WTC11 (cell line): ENCODE results near the gene ENTR1. TPM values are rescaled to one million over a fixed set of nuclear protein-coding genes. Genes with fewer than 3 reads are reported as not detected.

Experiments
- CBFB ChIP-seq: sonication (generic); formaldehyde crosslinking; IDR thresholded peaks from 2 replicates; pipeline ENCODE4 v1.8.1; 2022; ENCODE audit warnings: mild to moderate bottlenecking, low read depth, missing genetic modification reagents
- ETV6 ChIP-seq: sonication (generic); formaldehyde crosslinking; IDR thresholded peaks from 2 replicates; pipeline ENCODE4 v1.8.1; 2022; ENCODE audit warnings: mild to moderate bottlenecking, missing genetic modification reagents
- FOXJ3 ChIP-seq: sonication (generic); formaldehyde crosslinking; IDR thresholded peaks from 2 replicates; pipeline ENCODE4 v1.9.0; 2021; ENCODE audit warnings: missing genetic modification reagents, mild to moderate bottlenecking, borderline replicate concordance
- GABPB1 ChIP-seq: sonication (generic); formaldehyde crosslinking; IDR thresholded peaks from 2 replicates; pipeline ENCODE4 v1.8.1; 2023; ENCODE audit warnings: mild to moderate bottlenecking, missing genetic modification reagents
- GTF2I ChIP-seq: fragments of 250-450 bp; sonication (Bioruptor Pico); conservative IDR thresholded peaks from 2 replicates; pipeline ENCODE4 v1.4.0; 2021; ENCODE audit warnings: mild to moderate bottlenecking
- IRF2 ChIP-seq: sonication (generic); formaldehyde crosslinking; IDR thresholded peaks from 2 replicates; pipeline ENCODE4 v1.8.0; 2022; ENCODE audit warnings: low read depth, missing genetic modification reagents, borderline replicate concordance
- JAZF1 ChIP-seq: fragments of 250-450 bp; sonication (Bioruptor Pico); IDR thresholded peaks from 2 replicates; pipeline ENCODE4 v1.9.0; 2021; ENCODE audit warnings: moderate library complexity, mild to moderate bottlenecking, inconsistent platforms
- NFATC4 ChIP-seq: fragments of 250-450 bp; sonication (Bioruptor Pico); IDR thresholded peaks from 2 replicates; pipeline ENCODE4 v1.9.0; 2021; ENCODE audit warnings: mild to moderate bottlenecking
- NFYB ChIP-seq: sonication (generic); formaldehyde crosslinking; conservative IDR thresholded peaks from 2 replicates; pipeline ENCODE4 v1.8.0; 2022; ENCODE audit warnings: low read depth, missing genetic modification reagents
- NR2C2 ChIP-seq: sonication (generic); formaldehyde crosslinking; IDR thresholded peaks from 2 replicates; pipeline ENCODE4 v1.8.0; 2022; ENCODE audit warnings: mild to moderate bottlenecking, missing genetic modification reagents
- OVOL2 ChIP-seq: fragments of 250-450 bp; sonication (Bioruptor Pico); IDR thresholded peaks from 2 replicates; pipeline ENCODE4 v1.9.0; 2021; ENCODE audit warnings: mild to moderate bottlenecking, borderline replicate concordance
- RORB ChIP-seq: fragments of 250-450 bp; sonication (Bioruptor Pico); IDR thresholded peaks from 2 replicates; pipeline ENCODE4 v1.9.0; 2021; ENCODE audit warnings: mild to moderate bottlenecking
- SMAD3 ChIP-seq: sonication (generic); formaldehyde crosslinking; IDR thresholded peaks from 2 replicates; pipeline ENCODE4 v1.8.0; 2022; ENCODE audit warnings: missing genetic modification reagents, mild to moderate bottlenecking, borderline replicate concordance
- TEAD1 ChIP-seq: sonication (generic); formaldehyde crosslinking; IDR thresholded peaks from 2 replicates; pipeline ENCODE4 v1.8.0; 2022; ENCODE audit warnings: mild to moderate bottlenecking, missing genetic modification reagents
- TEAD4 ChIP-seq: sonication (generic); formaldehyde crosslinking; IDR thresholded peaks from 2 replicates; pipeline ENCODE4 v1.8.0; 2022; ENCODE audit warnings: mild to moderate bottlenecking, missing genetic modification reagents
- ZBTB21 ChIP-seq: sonication (generic); formaldehyde crosslinking; IDR thresholded peaks from 2 replicates; pipeline ENCODE4 v1.8.1; 2023; ENCODE audit warnings: mild to moderate bottlenecking, missing genetic modification reagents, borderline replicate concordance
- ZNF232 ChIP-seq: sonication (generic); formaldehyde crosslinking; IDR thresholded peaks from 2 replicates; pipeline ENCODE4 v1.8.0; 2022; ENCODE audit warnings: mild to moderate bottlenecking, missing genetic modification reagents
- ZNF396 ChIP-seq: fragments of 250-450 bp; sonication (Bioruptor Pico); IDR thresholded peaks from 2 replicates; pipeline ENCODE4 v1.8.0; 2021; ENCODE audit warnings: mild to moderate bottlenecking, moderate library complexity, borderline replicate concordance
- ZNF416 ChIP-seq: fragments of 250-450 bp; sonication (Bioruptor Pico); IDR thresholded peaks from 2 replicates; pipeline ENCODE4 v1.9.0; 2021; ENCODE audit warnings: mild to moderate bottlenecking, inconsistent platforms
- total RNA-seq: library from RNA; stranded (reverse); gene quantifications from 3 replicates; pipeline ENCODE4 v1.2.3, GENCODE V29; 2021
- TF ChIP-seq, protein P1 (sequence below): sonication (generic); formaldehyde crosslinking; IDR thresholded peaks from 2 replicates; pipeline ENCODE4 v1.8.1; 2022; ENCODE audit warnings: low read depth, missing genetic modification reagents, borderline replicate concordance
- TF ChIP-seq, protein P2 (sequence below): sonication (generic); formaldehyde crosslinking; IDR thresholded peaks from 2 replicates; pipeline ENCODE4 v1.8.0; 2022; ENCODE audit warnings: mild to moderate bottlenecking, missing genetic modification reagents
- TF ChIP-seq, protein P3 (sequence below): fragments of 250-450 bp; sonication (Bioruptor Pico); IDR thresholded peaks from 2 replicates; pipeline ENCODE4 v1.9.0; 2021; ENCODE audit warnings: moderate library complexity, mild to moderate bottlenecking, inconsistent platforms, borderline replicate concordance
- TF ChIP-seq, protein P4 (sequence below): sonication (generic); formaldehyde crosslinking; IDR thresholded peaks from 2 replicates; pipeline ENCODE4 v1.8.0; 2022; ENCODE audit warnings: missing genetic modification reagents
- TF ChIP-seq, protein P5 (sequence below): sonication (generic); formaldehyde crosslinking; IDR thresholded peaks from 2 replicates; pipeline ENCODE4 v1.8.1; 2023; ENCODE audit warnings: mild to moderate bottlenecking, missing genetic modification reagents
- TF ChIP-seq, protein P6 (sequence below): sonication (generic); formaldehyde crosslinking; IDR thresholded peaks from 2 replicates; pipeline ENCODE4 v1.8.1; 2022; ENCODE audit warnings: low read depth, mild to moderate bottlenecking, moderate library complexity, missing genetic modification reagents, borderline replicate concordance
- TF ChIP-seq, protein P7 (sequence below): sonication (generic); formaldehyde crosslinking; IDR thresholded peaks from 2 replicates; pipeline ENCODE4 v1.8.0; 2022; ENCODE audit warnings: mild to moderate bottlenecking, missing genetic modification reagents
- TF ChIP-seq, protein P8 (sequence below): sonication (generic); formaldehyde crosslinking; IDR thresholded peaks from 2 replicates; pipeline ENCODE4 v1.8.0; 2023; ENCODE audit warnings: missing genetic modification reagents
- TF ChIP-seq, protein P9 (sequence below): sonication (generic); formaldehyde crosslinking; IDR thresholded peaks from 2 replicates; pipeline ENCODE4 v1.8.0; 2022; ENCODE audit warnings: mild to moderate bottlenecking, missing genetic modification reagents

ENTR1 gene
- total RNA-seq, 1 experiment from 2014 or later = 140 TPM

DNA sequence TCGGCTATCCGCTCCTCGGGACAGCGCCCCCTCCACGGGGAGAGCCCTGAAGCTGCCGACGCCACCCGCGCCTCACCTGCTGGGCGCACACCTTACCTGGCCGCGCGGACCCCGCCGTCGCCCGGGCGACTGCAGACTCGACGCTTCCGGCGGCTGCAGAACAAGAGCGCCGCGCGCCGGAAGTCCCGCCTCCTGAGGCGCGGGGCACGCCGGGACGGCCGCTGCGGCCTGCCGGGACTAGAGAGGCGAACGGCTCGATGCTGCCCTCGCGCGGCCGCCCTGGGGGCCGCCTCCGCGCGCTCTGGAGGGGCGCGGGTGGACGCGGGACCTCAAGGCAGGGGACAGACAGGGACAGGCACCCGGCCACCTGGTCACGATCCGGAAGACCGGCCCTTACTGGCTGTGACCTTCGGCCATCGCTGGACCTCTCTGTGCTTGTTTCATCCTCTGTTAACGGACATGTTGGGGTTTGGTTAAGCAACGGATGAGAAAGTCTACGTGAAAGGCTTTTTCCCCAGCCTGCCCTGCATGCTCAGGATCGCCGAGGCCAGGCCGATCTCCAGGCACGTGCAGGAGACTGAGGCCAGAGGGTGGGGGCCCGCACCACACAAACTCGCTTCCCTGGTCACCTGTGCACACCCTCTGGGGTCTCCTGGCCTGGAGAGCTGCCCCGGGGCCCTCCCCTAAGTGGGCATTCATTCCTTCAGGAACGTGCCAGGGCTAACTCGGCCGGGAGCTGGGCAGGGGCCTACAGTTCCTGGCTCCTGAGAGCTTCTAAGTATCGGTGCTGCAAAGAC lies 10.2 kb downstream of the ENTR1 start, which contains the start of gene SNAPC4 (continued):
- TF ChIP-seq, protein P1, sequence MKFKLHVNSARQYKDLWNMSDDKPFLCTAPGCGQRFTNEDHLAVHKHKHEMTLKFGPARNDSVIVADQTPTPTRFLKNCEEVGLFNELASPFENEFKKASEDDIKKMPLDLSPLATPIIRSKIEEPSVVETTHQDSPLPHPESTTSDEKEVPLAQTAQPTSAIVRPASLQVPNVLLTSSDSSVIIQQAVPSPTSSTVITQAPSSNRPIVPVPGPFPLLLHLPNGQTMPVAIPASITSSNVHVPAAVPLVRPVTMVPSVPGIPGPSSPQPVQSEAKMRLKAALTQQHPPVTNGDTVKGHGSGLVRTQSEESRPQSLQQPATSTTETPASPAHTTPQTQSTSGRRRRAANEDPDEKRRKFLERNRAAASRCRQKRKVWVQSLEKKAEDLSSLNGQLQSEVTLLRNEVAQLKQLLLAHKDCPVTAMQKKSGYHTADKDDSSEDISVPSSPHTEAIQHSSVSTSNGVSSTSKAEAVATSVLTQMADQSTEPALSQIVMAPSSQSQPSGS (CRISPR knock-in tag) = no peak
- TF ChIP-seq JAZF1 (CRISPR knock-in tag) = no peak
- peak; percentile 79; the same call in 1 of the 2 replicates for TF ChIP-seq ZNF232 (CRISPR knock-in tag)
- TF ChIP-seq, protein P2, sequence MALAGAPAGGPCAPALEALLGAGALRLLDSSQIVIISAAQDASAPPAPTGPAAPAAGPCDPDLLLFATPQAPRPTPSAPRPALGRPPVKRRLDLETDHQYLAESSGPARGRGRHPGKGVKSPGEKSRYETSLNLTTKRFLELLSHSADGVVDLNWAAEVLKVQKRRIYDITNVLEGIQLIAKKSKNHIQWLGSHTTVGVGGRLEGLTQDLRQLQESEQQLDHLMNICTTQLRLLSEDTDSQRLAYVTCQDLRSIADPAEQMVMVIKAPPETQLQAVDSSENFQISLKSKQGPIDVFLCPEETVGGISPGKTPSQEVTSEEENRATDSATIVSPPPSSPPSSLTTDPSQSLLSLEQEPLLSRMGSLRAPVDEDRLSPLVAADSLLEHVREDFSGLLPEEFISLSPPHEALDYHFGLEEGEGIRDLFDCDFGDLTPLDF (CRISPR knock-in tag) = no peak
- TF ChIP-seq GABPB1 (CRISPR knock-in tag) = peak; percentile 74
- TF ChIP-seq SMAD3 (CRISPR knock-in tag) = peak; percentile 22; the same call in 1 of the 2 replicates
- peak; percentile 62; the same call in 1 of the 2 replicates for TF ChIP-seq ZBTB21 (CRISPR knock-in tag)
- TF ChIP-seq NR2C2 (CRISPR knock-in tag) = no peak
- no peak for TF ChIP-seq ZNF396 (CRISPR knock-in tag)
- no peak for TF ChIP-seq IRF2 (CRISPR knock-in tag)
- TF ChIP-seq, protein P3, sequence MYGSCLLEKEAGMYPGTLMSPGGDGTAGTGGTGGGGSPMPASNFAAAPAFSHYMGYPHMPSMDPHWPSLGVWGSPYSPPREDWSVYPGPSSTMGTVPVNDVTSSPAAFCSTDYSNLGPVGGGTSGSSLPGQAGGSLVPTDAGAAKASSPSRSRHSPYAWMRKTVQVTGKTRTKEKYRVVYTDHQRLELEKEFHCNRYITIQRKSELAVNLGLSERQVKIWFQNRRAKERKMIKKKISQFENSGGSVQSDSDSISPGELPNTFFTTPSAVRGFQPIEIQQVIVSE (CRISPR knock-in tag) = no peak
- TF ChIP-seq GTF2I (CRISPR knock-in tag) = no peak
- 0 out of 2 replicates have a peak, but pooled peaks have one; percentile 22 for TF ChIP-seq ZNF416
- TF ChIP-seq NFYB (CRISPR knock-in tag) = no peak; the same call in 1 of the 2 replicates
- TF ChIP-seq, protein P4, sequence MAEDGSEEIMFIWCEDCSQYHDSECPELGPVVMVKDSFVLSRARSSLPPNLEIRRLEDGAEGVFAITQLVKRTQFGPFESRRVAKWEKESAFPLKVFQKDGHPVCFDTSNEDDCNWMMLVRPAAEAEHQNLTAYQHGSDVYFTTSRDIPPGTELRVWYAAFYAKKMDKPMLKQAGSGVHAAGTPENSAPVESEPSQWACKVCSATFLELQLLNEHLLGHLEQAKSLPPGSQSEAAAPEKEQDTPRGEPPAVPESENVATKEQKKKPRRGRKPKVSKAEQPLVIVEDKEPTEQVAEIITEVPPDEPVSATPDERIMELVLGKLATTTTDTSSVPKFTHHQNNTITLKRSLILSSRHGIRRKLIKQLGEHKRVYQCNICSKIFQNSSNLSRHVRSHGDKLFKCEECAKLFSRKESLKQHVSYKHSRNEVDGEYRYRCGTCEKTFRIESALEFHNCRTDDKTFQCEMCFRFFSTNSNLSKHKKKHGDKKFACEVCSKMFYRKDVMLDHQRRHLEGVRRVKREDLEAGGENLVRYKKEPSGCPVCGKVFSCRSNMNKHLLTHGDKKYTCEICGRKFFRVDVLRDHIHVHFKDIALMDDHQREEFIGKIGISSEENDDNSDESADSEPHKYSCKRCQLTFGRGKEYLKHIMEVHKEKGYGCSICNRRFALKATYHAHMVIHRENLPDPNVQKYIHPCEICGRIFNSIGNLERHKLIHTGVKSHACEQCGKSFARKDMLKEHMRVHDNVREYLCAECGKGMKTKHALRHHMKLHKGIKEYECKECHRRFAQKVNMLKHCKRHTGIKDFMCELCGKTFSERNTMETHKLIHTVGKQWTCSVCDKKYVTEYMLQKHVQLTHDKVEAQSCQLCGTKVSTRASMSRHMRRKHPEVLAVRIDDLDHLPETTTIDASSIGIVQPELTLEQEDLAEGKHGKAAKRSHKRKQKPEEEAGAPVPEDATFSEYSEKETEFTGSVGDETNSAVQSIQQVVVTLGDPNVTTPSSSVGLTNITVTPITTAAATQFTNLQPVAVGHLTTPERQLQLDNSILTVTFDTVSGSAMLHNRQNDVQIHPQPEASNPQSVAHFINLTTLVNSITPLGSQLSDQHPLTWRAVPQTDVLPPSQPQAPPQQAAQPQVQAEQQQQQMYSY = no peak
- TF ChIP-seq, protein P5, sequence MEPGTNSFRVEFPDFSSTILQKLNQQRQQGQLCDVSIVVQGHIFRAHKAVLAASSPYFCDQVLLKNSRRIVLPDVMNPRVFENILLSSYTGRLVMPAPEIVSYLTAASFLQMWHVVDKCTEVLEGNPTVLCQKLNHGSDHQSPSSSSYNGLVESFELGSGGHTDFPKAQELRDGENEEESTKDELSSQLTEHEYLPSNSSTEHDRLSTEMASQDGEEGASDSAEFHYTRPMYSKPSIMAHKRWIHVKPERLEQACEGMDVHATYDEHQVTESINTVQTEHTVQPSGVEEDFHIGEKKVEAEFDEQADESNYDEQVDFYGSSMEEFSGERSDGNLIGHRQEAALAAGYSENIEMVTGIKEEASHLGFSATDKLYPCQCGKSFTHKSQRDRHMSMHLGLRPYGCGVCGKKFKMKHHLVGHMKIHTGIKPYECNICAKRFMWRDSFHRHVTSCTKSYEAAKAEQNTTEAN (CRISPR knock-in tag) = no peak
- TF ChIP-seq, protein P6, sequence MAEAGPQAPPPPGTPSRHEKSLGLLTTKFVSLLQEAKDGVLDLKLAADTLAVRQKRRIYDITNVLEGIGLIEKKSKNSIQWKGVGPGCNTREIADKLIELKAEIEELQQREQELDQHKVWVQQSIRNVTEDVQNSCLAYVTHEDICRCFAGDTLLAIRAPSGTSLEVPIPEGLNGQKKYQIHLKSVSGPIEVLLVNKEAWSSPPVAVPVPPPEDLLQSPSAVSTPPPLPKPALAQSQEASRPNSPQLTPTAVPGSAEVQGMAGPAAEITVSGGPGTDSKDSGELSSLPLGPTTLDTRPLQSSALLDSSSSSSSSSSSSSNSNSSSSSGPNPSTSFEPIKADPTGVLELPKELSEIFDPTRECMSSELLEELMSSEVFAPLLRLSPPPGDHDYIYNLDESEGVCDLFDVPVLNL (CRISPR knock-in tag) = no peak
- no peak for TF ChIP-seq OVOL2 (CRISPR knock-in tag)
- TF ChIP-seq, protein P7, sequence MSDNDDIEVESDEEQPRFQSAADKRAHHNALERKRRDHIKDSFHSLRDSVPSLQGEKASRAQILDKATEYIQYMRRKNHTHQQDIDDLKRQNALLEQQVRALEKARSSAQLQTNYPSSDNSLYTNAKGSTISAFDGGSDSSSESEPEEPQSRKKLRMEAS (CRISPR knock-in tag) = no peak; the same call in none of the 2 replicates
- TF ChIP-seq, protein P8, sequence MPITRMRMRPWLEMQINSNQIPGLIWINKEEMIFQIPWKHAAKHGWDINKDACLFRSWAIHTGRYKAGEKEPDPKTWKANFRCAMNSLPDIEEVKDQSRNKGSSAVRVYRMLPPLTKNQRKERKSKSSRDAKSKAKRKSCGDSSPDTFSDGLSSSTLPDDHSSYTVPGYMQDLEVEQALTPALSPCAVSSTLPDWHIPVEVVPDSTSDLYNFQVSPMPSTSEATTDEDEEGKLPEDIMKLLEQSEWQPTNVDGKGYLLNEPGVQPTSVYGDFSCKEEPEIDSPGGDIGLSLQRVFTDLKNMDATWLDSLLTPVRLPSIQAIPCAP = no peak
- TF ChIP-seq, protein P9, sequence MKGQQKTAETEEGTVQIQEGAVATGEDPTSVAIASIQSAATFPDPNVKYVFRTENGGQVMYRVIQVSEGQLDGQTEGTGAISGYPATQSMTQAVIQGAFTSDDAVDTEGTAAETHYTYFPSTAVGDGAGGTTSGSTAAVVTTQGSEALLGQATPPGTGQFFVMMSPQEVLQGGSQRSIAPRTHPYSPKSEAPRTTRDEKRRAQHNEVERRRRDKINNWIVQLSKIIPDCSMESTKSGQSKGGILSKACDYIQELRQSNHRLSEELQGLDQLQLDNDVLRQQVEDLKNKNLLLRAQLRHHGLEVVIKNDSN (CRISPR knock-in tag) = no peak
- peak; percentile 44; the same call in 1 of the 2 replicates for TF ChIP-seq NFATC4 (CRISPR knock-in tag)
- peak; percentile 81; the same call in 1 of the 2 replicates for TF ChIP-seq CBFB (CRISPR knock-in tag)
- TF ChIP-seq TEAD4 (CRISPR knock-in tag) = no peak
- TF ChIP-seq FOXJ3 (CRISPR knock-in tag) = no peak
- TF ChIP-seq TEAD1 (CRISPR knock-in tag) = 0 out of 2 replicates have a peak, but pooled peaks have one; percentile 46
- peak; percentile 92 for TF ChIP-seq ETV6 (CRISPR knock-in tag)
- no peak for TF ChIP-seq RORB
